ENCODE measurements around the gene MYNN. TPM values are rescaled to one million over a fixed set of nuclear protein-coding genes. Genes with fewer than 3 reads are reported as not detected.
A peak's percentile ranks its signal among the peaks of the same experiment; 100 is the strongest.
"Not testable (repeated sequence)": the region's sequence is repeated elsewhere in the genome, so short reads cannot be mapped to it uniquely, and the experiment has no call there.

The MYNN gene
- 14.7 TPM for total RNA-seq
- polyA plus RNA-seq (ENCODE audit: insufficient read depth, low read depth, low replicate concordance), result 9.6 TPM
- long read RNA-seq, donor 1, result 0 reads
- long read RNA-seq, donor 2, full-length matches to known transcripts, result 2 of 8 reads
- long read RNA-seq, donor 2, partial matches to known transcripts, result 6 of 8 reads
- long read RNA-seq, donor 2, other reads (novel, unspliced or antisense), result 0 of 8 reads
- long read RNA-seq, donor 3, full-length matches to known transcripts, result 2 of 8 reads
- long read RNA-seq, donor 3, partial matches to known transcripts, result 6 of 8 reads
- long read RNA-seq, donor 3, other reads (novel, unspliced or antisense), result 0 of 8 reads
- long read RNA-seq, donor 4, full-length matches to known transcripts, result 5 of 5 reads
- long read RNA-seq, donor 4, partial matches to known transcripts, result 0 of 5 reads
- long read RNA-seq, donor 4, other reads (novel, unspliced or antisense), result 0 of 5 reads
- long read RNA-seq, donor 5, result 0 reads
- long read RNA-seq, donor 6, full-length matches to known transcripts, result 4 of 16 reads
- long read RNA-seq, donor 6, partial matches to known transcripts, result 12 of 16 reads
- long read RNA-seq, donor 6, other reads (novel, unspliced or antisense), result 0 of 16 reads
- long read RNA-seq, donor 7, full-length matches to known transcripts, result 12 of 21 reads
- long read RNA-seq, donor 7, partial matches to known transcripts, result 1 of 21 reads
- long read RNA-seq, donor 7, other reads (novel, unspliced or antisense), result 8 of 21 reads
- long read RNA-seq, donor 8, full-length matches to known transcripts, result 1 of 1 reads
- long read RNA-seq, donor 8, partial matches to known transcripts, result 0 of 1 reads
- long read RNA-seq, donor 8, other reads (novel, unspliced or antisense), result 0 of 1 reads
- long read RNA-seq, donor 9, result 0 reads
- long read RNA-seq, donor 10, full-length matches to known transcripts, result 3 of 8 reads
- long read RNA-seq, donor 10, partial matches to known transcripts, result 5 of 8 reads
- long read RNA-seq, donor 10, other reads (novel, unspliced or antisense), result 0 of 8 reads

DNA sequence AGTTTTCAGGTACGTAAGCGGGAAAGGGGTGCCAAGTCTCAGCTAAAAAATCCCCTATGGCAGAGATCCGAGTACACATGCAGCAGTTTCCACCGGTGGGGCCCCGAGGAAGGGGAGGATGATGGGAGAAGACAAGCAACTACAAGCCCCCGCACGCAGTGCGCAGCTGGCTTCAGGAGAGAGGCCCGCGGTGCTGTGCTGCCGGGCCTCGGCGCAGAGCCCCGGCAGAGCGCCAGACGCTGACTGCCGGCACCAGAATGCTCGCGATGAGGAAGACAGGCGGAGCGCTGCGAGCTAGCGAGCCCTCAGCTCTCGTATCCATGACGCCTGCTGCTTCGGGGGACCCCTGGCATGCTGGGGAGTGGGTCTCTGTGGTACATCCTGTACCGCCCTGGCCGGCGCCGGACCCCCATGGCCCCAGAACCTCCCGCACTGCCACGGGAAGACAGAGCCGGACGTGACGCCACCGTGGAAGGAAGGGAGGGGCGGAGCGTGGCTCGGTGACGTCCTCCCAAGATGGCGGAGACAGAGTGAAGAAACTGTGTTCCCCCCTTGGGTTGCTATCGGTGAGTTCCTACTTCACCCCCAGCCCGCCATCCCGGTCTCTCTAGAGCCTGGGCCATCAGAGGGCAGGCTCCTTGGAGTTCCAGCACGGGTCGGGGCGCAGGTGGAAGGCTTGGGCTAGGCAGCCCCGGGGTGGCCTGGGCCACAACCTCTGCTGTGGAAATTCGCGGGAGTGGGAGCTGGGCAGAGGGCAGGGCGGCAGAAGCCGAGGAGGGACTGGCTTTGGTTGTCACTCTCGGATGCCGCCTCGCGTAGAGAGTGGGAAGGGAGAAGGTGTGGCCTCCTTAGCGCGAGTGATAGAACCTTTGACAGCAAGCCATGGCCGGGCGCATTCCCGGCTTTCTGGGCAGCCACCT is at the start of gene MYNN:
TSS of gene MYNN (plus strand) at position 500 of the 920 bp plus-strand sequence. CDS start 900 bp downstream, outside the sequence.
- peak within 1 kb of the TSS; percentile 97 for H3K27ac ChIP-seq (ENCODE audit: low read depth in 2 of 2, low read length in 2 of 2)
- H3K36me3 ChIP-seq (ENCODE audit: control insufficient read depth in 2 of 3, insufficient read depth in 3 of 3, low read length in 3 of 3), result peaks cover 0 to 2% (median 2%) of the 10 kb centered on the region in 3 donors
- intact Hi-C loops (cut with DNase I), result no loop called here
- H3K27me3 ChIP-seq (ENCODE audit: control insufficient read depth, insufficient read depth, low read length), result no peaks in the 10 kb centered on the region
- peak; percentile 94 to 98 (median 96) for DNase-seq
- FAIRE-seq, result no peak
- peak within 1 kb of the TSS; percentile 89 to 100 (median 89) for H3K9ac ChIP-seq (ENCODE audit: low read length in 3 of 3)
- TF ChIP-seq, protein P1, sequence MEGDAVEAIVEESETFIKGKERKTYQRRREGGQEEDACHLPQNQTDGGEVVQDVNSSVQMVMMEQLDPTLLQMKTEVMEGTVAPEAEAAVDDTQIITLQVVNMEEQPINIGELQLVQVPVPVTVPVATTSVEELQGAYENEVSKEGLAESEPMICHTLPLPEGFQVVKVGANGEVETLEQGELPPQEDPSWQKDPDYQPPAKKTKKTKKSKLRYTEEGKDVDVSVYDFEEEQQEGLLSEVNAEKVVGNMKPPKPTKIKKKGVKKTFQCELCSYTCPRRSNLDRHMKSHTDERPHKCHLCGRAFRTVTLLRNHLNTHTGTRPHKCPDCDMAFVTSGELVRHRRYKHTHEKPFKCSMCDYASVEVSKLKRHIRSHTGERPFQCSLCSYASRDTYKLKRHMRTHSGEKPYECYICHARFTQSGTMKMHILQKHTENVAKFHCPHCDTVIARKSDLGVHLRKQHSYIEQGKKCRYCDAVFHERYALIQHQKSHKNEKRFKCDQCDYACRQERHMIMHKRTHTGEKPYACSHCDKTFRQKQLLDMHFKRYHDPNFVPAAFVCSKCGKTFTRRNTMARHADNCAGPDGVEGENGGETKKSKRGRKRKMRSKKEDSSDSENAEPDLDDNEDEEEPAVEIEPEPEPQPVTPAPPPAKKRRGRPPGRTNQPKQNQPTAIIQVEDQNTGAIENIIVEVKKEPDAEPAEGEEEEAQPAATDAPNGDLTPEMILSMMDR (IDR thresholded peaks at IDR 0.05; ENCODE audit: borderline replicate concordance, extremely low read depth, insufficient read depth), result peak; percentile 12
- H3K4me3 ChIP-seq (ENCODE audit: low read length in 3 of 3), result peak within 1 kb of the TSS; percentile 90 to 95 (median 93)
- peaks cover 3 to 19% (median 7%) of the 10 kb centered on the region in 3 donors for H3K4me1 ChIP-seq (ENCODE audit: control insufficient read depth in 2 of 3, insufficient read depth in 2 of 3, low read depth in 1 of 3, low read length in 3 of 3)
- no peaks in the 10 kb centered on the region for H3K9me3 ChIP-seq (ENCODE audit: control insufficient read depth in 2 of 3, insufficient read depth in 1 of 3, low read length in 3 of 3)

DNA sequence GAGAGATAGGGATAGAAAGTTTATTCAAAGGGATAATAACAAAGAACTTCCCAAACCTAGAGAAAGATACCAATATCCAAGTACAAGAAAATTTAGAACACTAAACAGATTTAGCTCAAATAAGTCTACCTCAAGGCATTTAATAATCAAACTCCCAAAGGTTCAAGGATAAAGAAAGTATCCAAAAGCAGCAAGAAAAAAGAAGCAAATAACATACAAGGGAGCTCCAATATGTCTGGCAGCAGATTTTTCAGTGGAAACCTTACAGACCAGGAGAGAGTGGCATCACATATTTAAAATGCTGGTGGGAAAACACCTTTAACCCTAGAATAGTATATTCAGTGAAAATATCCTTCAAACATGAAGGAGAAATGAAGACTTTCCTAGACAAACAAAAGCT is 41.3 kb upstream of the MYNN start:
- not testable (repeated sequence) for FAIRE-seq

DNA sequence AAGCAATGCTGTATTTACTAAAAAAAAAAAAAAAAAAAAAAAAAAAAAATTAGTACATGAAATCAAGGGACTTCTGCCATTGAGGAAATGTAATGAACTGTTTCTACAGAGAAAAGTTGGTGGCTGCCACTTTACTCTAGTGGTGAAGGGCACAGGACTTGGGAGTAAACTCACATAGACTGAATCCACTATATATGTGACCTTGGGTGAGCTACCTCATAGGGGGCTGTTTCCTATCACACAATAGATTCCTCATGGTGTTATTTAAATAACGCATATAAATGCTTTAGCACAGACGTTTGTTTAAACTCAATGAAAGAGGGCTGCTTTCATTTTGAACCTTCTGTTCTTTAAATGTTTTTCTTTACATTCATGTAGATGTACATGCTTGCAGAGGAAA is 34.1 kb upstream of the MYNN start:
- Histone ChIP-seq H3K4me3 (ENCODE audit: low read length in 3 of 3) (no peak overlapping the region), H3K9me3 (ENCODE audit: control insufficient read depth in 2 of 3, insufficient read depth in 1 of 3, low read length in 3 of 3) (peaks cover 0 to 5% (median 2%) of the 10 kb centered on the region in 3 donors), H3K27me3 (ENCODE audit: control insufficient read depth, insufficient read depth, low read length) (no peaks in the 10 kb centered on the region), H3K27ac (ENCODE audit: low read depth in 2 of 2, low read length in 2 of 2) (no peak overlapping the region), H3K9ac (ENCODE audit: low read length in 3 of 3) (no peak overlapping the region), H3K4me1 (ENCODE audit: control insufficient read depth in 2 of 3, insufficient read depth in 2 of 3, low read depth in 1 of 3, low read length in 3 of 3) (peaks cover 0 to 3% (median 0%) of the 10 kb centered on the region in 3 donors), H3K36me3 (ENCODE audit: control insufficient read depth in 2 of 3, insufficient read depth in 3 of 3, low read length in 3 of 3) (no peaks in the 10 kb centered on the region)
- TF ChIP-seq, protein P1 (IDR thresholded peaks at IDR 0.05; ENCODE audit: borderline replicate concordance, extremely low read depth, insufficient read depth), result no peak
- intact Hi-C loops (cut with DNase I), result no loop called here
- FAIRE-seq (no peak), DNase-seq (no peak)

More for the DNA sequence above, 41.3 kb upstream of the MYNN start:
- DNase-seq; H3K9me3 ChIP-seq (ENCODE audit: control insufficient read depth in 2 of 3, insufficient read depth in 1 of 3, low read length in 3 of 3); H3K4me1 ChIP-seq (ENCODE audit: control insufficient read depth in 2 of 3, insufficient read depth in 2 of 3, low read depth in 1 of 3, low read length in 3 of 3); intact Hi-C loops (cut with DNase I); H3K4me3 ChIP-seq (ENCODE audit: low read length in 3 of 3); H3K9ac ChIP-seq (ENCODE audit: low read length in 3 of 3); H3K27me3 ChIP-seq (ENCODE audit: control insufficient read depth, insufficient read depth, low read length); H3K36me3 ChIP-seq (ENCODE audit: control insufficient read depth in 2 of 3, insufficient read depth in 3 of 3, low read length in 3 of 3); H3K27ac ChIP-seq (ENCODE audit: low read depth in 2 of 2, low read length in 2 of 2): not testable (repeated sequence)
